ENCODE data around the gene CCDC47. TPM values are rescaled to one million over a fixed set of nuclear protein-coding genes. Genes with fewer than 3 reads are reported as not detected.

Gene CCDC47, protein sequence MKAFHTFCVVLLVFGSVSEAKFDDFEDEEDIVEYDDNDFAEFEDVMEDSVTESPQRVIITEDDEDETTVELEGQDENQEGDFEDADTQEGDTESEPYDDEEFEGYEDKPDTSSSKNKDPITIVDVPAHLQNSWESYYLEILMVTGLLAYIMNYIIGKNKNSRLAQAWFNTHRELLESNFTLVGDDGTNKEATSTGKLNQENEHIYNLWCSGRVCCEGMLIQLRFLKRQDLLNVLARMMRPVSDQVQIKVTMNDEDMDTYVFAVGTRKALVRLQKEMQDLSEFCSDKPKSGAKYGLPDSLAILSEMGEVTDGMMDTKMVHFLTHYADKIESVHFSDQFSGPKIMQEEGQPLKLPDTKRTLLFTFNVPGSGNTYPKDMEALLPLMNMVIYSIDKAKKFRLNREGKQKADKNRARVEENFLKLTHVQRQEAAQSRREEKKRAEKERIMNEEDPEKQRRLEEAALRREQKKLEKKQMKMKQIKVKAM
- 10 to 100 TPM; 44.4 to 93.5 (median 54.2) TPM for total RNA-seq

- Histone ChIP-seq H3K4me3 (peak within 1 kb of the TSS; percentile 61 to 85 (median 75)), H3K4me1 (replicated peaks in 1 of 2) (peaks cover 9 to 13% of the 10 kb centered on the region in 2 donors), H3K27ac (peak within 1 kb of the TSS; percentile 98)
- in situ Hi-C loops (cut with MboI; ENCODE audit: low pct_unique_long_range_greater_than_20kb in 2 of 9, low sequenced_read_pairs in 9 of 9, unreplicated experiment in 9 of 9) = no loop called here
- 0 to 3% (median 0%) methylated on average over 3 to 43 of the region's 74 CpGs; no CpG with 5 or more reads in 2 of the 10 experiments for WGBS, 10 experiments
- peak; percentile 81 to 91 (median 90) for ATAC-seq (replicated peaks in 6 of 8)
These were observed at the start of gene CCDC47 for GRCh38 chr17:63773272-63774140. CCDC47 (minus strand) TSS chr17:63773597; CDS start chr17:63766175, 7,422 bp downstream.

- Histone ChIP-seq H3K4me3 (no peak overlapping the region), H3K4me1 (replicated peaks in 1 of 2) (peaks cover 0 to 4% of the 10 kb centered on the region in 2 donors), H3K27ac (no peak overlapping the region)
- in situ Hi-C loops (cut with MboI; ENCODE audit: low pct_unique_long_range_greater_than_20kb in 2 of 9, low sequenced_read_pairs in 9 of 9, unreplicated experiment in 9 of 9) = no loop called here
- no peak for ATAC-seq (replicated peaks in 6 of 8)
These were observed 49.1 kb upstream of the CCDC47 start for GRCh38 chr17:63822537-63822936.

DNA sequence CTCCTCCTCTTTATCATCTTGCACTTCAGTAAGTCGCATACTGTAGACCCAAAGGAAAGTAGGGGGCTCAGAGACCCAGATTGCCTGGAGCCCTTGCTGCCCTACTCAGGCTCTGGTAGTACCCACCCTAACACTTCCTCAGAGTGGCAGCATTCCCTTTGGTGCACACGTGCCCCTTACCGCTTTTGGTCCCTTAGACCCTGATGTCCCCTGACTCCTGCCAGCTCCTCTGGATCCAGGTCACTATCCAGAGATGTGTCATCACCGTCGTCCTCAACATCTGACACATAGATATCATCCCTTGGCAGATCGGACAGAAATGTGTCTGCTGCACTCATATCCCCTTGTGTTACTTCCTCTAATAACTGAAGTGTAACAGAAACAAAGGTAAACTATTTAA is 48.4 kb upstream of the CCDC47 start:
- no peak overlapping the region for H3K27ac ChIP-seq
- in situ Hi-C loops (cut with MboI; ENCODE audit: low pct_unique_long_range_greater_than_20kb in 2 of 9, low sequenced_read_pairs in 9 of 9, unreplicated experiment in 9 of 9) = no loop called here
- no peak overlapping the region for H3K4me3 ChIP-seq
- no peak for ATAC-seq (replicated peaks in 6 of 8)
- 67 to 100% (median 97%) methylated on average over 1 to 5 of the region's 6 CpGs; no CpG with 5 or more reads in 4 of the 10 experiments for WGBS, 10 experiments
- peaks cover 0 to 4% of the 10 kb centered on the region in 2 donors for H3K4me1 ChIP-seq (replicated peaks in 1 of 2)

- peak in 3 of 8 experiments; percentile 12 to 21 (median 15) for ATAC-seq (replicated peaks in 6 of 8)
- Histone ChIP-seq H3K4me1 (replicated peaks in 1 of 2) (peaks cover 0 to 3% of the 10 kb centered on the region in 2 donors), H3K4me3 (no peak overlapping the region), H3K27ac (no peak overlapping the region)
- 60 to 100% (median 80%) methylated on average over 1 to 10 of the region's 10 CpGs; no CpG with 5 or more reads in 1 of the 10 experiments for WGBS, 10 experiments
- in situ Hi-C loops (cut with MboI; ENCODE audit: low pct_unique_long_range_greater_than_20kb in 2 of 9, low sequenced_read_pairs in 9 of 9, unreplicated experiment in 9 of 9) = no loop called here
These were observed 47.7 kb upstream of the CCDC47 start for GRCh38 chr17:63820963-63821561.

GRCh38 chr17:63819585-63820537 is 46.5 kb upstream of the CCDC47 start:
- no peak overlapping the region for H3K4me3 ChIP-seq
- H3K27ac ChIP-seq = no peak overlapping the region
- in situ Hi-C loops (cut with MboI; ENCODE audit: low pct_unique_long_range_greater_than_20kb in 2 of 9, low sequenced_read_pairs in 9 of 9, unreplicated experiment in 9 of 9) = no loop called here
- WGBS, 10 experiments = 50 to 90% (median 76%) methylated on average over 1 to 5 of the region's 21 CpGs; no CpG with 5 or more reads in 3 of the 10 experiments
- H3K4me1 ChIP-seq (replicated peaks in 1 of 2) = no peaks in the 10 kb centered on the region
- ATAC-seq (replicated peaks in 6 of 8) = peak in 5 of 8 experiments; percentile 20 to 39 (median 36)

DNA sequence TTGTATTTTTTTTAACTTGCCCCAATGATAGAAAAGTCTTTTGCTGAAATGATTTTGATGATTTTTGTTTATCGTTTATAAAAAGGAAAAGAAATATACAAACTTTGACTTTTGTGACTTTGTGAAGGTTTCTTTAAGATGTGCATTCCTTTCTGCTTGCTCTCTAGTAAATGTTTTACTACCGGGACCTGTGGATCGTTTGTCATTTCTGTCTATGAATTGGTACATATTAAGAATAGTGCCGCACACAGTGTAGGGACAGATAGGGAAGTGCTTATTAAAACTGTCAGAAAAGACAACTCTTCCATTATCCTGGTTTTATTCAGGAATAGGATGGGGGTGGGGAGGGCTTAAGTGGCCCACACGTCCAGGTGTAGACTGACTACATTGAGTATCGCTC is 45.7 kb upstream of the CCDC47 start:
- in situ Hi-C loops (cut with MboI; ENCODE audit: low pct_unique_long_range_greater_than_20kb in 2 of 9, low sequenced_read_pairs in 9 of 9, unreplicated experiment in 9 of 9) = no loop called here
- ATAC-seq (replicated peaks in 6 of 8) = peak in 1 of 8 experiments; percentile 5
- H3K27ac ChIP-seq = no peak overlapping the region
- no peak overlapping the region for H3K4me3 ChIP-seq
- WGBS, 10 experiments = 50 to 100% (median 82%) methylated on average over 1 to 6 of the region's 6 CpGs
- H3K4me1 ChIP-seq (replicated peaks in 1 of 2) = no peaks in the 10 kb centered on the region

DNA sequence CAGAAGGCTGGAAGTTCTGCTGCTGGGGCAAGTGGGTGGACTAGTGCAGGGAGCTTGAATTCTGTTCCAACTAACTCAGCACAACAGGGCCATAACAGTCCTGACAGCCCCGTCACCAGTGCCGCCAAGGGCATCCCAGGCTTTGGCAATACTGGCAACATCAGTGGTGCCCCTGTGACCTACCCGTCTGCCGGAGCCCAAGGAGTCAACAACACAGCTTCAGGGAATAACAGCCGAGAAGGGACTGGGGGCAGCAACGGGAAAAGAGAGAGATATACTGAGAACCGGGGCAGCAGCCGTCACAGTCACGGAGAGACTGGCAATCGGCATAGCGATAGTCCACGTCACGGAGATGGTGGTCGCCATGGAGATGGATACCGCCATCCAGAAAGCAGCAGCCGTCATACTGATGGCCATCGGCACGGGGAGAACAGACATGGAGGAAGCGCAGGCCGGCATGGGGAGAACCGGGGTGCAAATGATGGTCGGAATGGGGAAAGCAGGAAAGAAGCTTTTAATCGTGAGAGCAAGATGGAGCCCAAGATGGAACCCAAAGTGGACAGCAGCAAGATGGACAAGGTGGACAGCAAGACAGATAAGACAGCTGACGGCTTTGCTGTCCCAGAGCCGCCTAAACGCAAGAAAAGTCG is 44.5 kb upstream of the CCDC47 start:
- 86 to 100% (median 94%) methylated on average over 2 to 11 of the region's 27 CpGs for WGBS, 10 experiments

DNA sequence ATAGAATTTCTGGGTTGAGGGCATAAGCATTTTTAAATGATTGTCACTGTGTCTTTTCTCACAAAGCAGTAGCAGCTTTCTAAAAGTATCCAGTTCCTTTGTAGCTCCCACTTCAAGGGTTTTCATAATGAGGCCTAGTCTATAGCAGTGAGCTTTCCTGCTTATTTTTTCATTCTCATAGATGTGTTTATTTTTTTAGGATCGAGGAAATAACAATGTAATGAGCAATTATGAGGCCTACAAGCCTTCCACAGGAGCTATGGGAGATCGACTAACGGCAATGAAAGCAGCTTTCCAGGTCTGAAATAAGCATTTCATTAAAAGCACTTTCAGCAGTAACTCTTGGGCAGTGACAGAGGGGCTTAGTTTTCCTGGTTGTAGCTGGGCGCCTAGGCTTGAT is 43.3 kb upstream of the CCDC47 start:
- in situ Hi-C loops (cut with MboI; ENCODE audit: low pct_unique_long_range_greater_than_20kb in 2 of 9, low sequenced_read_pairs in 9 of 9, unreplicated experiment in 9 of 9) = no loop called here
- WGBS, 10 experiments = 73 to 100% (median 94%) methylated on average over 1 to 4 of the region's 4 CpGs; no CpG with 5 or more reads in 1 of the 10 experiments
- ATAC-seq (replicated peaks in 6 of 8) = no peak
- H3K4me3 ChIP-seq = no peak overlapping the region
- H3K27ac ChIP-seq = no peak overlapping the region
- H3K4me1 ChIP-seq (replicated peaks in 1 of 2) = no peaks in the 10 kb centered on the region

More for the DNA sequence above, 44.5 kb upstream of the CCDC47 start:
- ATAC-seq (replicated peaks in 6 of 8) = peak in 2 of 8 experiments; percentile 15 to 18
- in situ Hi-C loops (cut with MboI; ENCODE audit: low pct_unique_long_range_greater_than_20kb in 2 of 9, low sequenced_read_pairs in 9 of 9, unreplicated experiment in 9 of 9) = no loop called here
- H3K4me3 ChIP-seq = no peak overlapping the region
- H3K4me1 ChIP-seq (replicated peaks in 1 of 2) = no peaks in the 10 kb centered on the region
- H3K27ac ChIP-seq = no peak overlapping the region

GRCh38 chr17:63816123-63816522 is 42.7 kb upstream of the CCDC47 start:
- in situ Hi-C loops (cut with MboI; ENCODE audit: low pct_unique_long_range_greater_than_20kb in 2 of 9, low sequenced_read_pairs in 9 of 9, unreplicated experiment in 9 of 9) = no loop called here
- no peak overlapping the region for H3K27ac ChIP-seq
- no peak for ATAC-seq (replicated peaks in 6 of 8)
- H3K4me1 ChIP-seq (replicated peaks in 1 of 2) = no peaks in the 10 kb centered on the region
- no peak overlapping the region for H3K4me3 ChIP-seq
- 50 to 100% (median 80%) methylated on average over 1 to 2 of the region's 2 CpGs; no CpG with 5 or more reads in 1 of the 10 experiments for WGBS, 10 experiments

DNA sequence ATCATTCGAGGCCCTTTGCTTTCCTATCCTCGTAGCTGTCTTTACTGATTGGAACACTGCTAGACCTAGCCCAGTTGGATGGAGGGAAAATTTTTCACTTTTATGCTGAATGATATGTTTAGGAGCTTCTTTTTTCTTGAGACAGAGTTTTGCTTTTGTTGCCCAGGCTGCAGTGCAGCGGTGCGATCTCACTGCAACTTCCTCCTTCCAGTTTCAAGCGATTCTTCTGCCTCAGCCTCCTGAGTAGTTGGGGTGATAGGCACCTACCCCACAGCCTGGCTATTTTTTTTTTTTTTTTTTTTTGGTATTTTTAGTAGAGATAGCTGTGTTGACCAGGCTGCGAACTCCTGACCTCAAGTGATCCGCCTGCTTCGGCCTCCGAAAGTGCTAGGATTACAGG is 36.6 kb upstream of the CCDC47 start:
- in situ Hi-C loops (cut with MboI; ENCODE audit: low pct_unique_long_range_greater_than_20kb in 2 of 9, low sequenced_read_pairs in 9 of 9, unreplicated experiment in 9 of 9) = no loop called here
- Histone ChIP-seq H3K4me1 (replicated peaks in 1 of 2) (no peaks in the 10 kb centered on the region), H3K4me3 (no peak overlapping the region), H3K27ac (no peak overlapping the region)
- no peak for ATAC-seq (replicated peaks in 6 of 8)
- WGBS, 10 experiments = 84 to 100% (median 90%) methylated on average over 2 to 8 of the region's 9 CpGs; no CpG with 5 or more reads in 1 of the 10 experiments

DNA sequence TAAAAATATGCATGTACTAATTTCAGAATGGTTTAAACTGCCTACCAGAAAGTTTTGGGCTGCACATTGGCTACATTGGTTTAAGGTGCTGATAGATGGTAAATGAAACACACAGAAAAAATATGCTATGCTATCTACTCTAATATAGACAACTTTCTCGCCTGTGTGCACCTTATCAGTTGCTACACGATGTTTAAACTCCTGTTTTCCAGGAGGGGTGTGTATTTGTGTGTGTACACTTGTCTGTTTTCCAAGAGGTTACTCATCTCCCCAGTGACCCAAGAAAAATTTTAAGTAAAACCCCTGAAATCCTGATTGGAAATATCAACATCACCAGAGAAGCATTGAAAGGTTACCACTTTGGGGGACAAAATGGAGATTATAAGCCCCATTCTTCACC is 32.2 kb upstream of the CCDC47 start:
- in situ Hi-C loops (cut with MboI; ENCODE audit: low pct_unique_long_range_greater_than_20kb in 2 of 9, low sequenced_read_pairs in 9 of 9, unreplicated experiment in 9 of 9) = no loop called here
- Histone ChIP-seq H3K4me3 (no peak overlapping the region), H3K4me1 (replicated peaks in 1 of 2) (no peaks in the 10 kb centered on the region), H3K27ac (no peak overlapping the region)
- 100% methylated on average over 1 to 2 of the region's 2 CpGs; no CpG with 5 or more reads in 4 of the 10 experiments for WGBS, 10 experiments
- no peak for ATAC-seq (replicated peaks in 6 of 8)
